ENCODE results near the gene OR2M4.
"Not testable (repeated sequence)": the region's sequence is repeated elsewhere in the genome, so short reads cannot be mapped to it uniquely, and the experiment has no call there.

OR2M4 gene, protein sequence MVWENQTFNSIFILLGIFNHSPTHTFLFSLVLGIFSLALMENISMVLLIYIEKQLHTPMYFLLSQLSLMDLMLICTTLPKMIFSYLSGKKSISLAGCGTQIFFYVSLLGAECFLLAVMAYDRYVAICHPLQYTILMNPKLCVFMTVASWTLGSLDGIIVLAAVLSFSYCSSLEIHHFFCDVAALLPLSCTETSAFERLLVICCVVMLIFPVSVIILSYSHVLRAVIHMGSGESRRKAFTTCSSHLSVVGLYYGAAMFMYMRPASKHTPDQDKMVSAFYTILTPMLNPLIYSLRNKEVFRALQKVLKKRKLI

DNA sequence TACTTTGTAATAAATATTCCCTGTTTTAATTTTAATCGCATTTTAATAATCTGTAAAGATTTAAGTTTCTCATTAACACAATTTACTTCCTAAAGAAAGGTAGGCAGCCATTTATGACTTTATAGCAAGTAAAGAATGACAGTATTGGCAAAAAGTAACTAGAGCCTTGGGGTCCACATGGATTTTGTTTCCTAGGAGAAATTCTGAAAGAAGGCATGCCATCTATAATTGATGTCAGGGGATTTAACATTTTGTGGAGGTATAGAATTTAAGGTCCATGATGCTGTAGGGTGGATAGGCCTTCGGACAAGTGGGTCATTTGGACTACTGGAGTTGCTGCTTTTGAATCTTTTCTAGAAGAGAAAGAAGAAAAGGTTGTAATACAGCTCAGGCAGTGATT, at the start of gene OR2M4:
Gene OR2M4 (plus strand): TSS at position 301 of the 400 bp plus-strand sequence. CDS start 7,512 bp downstream, outside the sequence.
- DNase-seq = no peak

DNA sequence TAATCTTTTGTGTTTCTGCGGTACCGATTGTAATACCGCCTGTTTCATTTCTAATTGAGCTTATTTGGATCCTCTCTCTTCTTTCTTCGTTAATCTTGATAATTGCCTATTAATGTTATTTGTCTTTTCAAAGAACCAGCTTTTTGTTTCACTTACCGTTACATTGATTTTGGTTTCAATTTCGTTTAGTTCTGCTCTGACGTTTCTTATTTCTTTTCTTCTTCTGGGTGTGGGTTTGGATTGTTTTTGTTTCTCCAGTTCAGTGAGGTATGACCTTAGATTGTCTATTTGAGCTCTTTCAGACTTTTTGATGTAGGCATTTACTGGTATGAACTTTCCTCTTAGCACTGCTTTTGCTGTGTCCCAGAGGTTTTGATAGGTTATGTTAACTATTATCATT, 47.2 kb upstream of the OR2M4 start:
- DNase-seq = no peak

DNA sequence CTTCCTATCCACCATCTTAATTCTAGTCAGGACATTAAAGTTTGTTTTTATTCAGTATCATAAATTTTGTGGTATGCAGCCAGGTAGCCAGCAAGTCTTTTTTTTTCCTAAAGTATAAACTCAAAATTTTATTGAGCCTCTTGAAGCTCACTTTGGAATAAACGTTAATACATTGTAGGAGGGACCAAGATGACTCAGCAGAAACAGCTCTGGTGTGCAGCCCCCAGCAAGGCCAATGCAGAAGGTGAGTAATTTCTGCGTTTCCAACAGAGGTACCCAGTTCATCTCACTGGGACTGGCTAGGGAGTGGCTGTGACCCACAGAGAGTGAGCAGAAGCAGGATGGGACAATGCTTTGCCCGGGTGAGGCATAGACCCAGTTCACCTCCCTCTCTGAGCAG, 43.9 kb upstream of the OR2M4 start:
- DNase-seq = no peak

DNA sequence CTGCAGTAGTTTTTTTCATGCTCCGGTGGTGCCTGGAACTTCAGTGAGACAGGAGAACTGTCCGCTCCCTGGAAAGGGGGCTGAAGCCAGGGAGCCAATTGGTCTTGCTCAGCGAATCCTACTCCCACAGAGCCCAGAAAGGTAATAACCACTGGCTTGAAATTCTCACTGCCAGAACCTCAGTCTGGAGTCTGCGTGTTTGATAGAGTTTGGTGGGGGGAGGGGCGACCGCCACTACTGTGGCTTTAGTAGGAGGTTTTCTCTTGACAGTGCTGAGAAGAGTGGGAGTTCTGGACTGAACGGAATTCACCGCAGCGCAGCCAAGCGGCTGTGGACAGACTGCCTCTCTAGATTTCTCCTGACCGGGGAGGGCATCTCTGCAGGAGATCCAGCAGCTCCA, 42.2 kb upstream of the OR2M4 start:
- no peak for DNase-seq

DNA sequence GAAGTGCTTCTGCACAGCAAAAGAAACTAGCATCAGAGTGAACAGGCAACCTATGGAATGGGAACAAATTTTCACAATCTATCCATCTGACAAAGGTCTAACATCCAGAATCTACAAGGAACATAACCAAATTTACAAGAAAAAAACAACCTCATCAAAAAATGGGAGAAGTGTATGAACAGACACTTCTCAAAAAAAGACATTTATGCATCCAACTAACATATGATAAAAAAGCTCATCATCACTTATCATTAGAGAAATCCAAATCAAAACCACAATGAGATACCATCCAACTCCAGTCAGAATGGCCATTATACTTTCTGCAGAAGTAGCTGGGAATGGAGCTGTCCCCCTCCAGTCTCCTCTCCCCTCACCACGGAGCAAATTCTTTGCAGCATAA, 37.1 kb upstream of the OR2M4 start:
- DNase-seq = no peak

DNA sequence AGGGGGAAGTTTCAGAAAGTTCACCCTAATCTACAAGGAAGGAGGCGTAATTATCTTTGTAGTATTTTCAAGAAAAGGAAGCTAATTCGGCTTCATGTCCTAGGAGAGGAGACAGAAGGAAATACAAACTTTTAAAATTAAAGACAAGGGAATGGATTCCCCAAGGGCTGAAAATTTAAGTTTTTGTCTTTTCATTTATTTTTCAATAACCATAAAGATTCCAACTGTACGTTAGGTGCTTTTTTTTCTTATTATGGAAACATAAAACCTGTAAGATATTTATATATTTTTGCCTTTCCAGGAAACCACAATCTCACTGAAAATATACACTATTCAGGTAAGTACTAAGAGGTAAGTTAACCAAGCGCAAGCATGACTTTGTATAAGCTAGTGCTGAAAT, 34.3 kb upstream of the OR2M4 start, which contains the start of gene OR2M3:
Gene OR2M3 (plus strand): TSS at position 301 of the 400 bp plus-strand sequence. CDS start 5,803 bp downstream, outside the sequence.
- DNase-seq = no peak

DNA sequence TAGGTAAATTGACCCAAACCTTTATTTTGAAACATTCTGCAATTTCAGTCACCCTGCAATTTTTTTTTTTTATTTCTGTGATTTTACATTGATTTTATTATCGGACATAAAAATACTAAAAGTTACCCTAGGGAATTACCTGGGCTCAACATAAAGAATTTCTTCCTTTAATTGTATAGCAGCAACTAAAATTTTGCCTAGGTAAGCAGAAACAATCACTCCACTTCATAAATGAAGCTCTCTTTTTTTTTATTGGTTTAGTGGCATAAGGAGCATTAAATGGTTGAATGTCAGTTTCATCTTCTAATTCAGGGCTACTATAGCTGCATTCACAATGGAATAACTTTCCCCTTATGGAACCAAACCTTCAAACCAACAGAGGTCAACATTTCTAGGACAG, 15.3 kb upstream of the OR2M4 start:
- no peak for DNase-seq

DNA sequence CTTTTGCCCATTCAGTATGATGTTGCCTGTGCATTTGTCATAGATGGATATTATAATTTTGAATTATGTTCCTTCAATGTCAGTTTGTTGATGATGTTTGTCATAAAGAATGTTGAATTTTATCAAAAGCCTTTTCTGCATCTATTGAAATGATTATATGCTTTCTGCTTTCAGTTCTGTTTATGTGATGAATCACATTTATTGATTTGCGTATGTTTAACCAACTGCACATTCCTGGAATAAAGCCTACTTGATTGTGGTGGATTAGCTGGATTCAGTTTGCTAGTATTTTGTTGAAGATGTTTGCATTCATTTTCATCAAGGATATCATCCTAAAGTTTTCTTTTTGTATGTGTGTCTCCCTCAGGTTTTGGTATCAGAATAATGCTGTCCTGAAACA, 5.7 kb upstream of the OR2M4 start:
- no peak for DNase-seq

DNA sequence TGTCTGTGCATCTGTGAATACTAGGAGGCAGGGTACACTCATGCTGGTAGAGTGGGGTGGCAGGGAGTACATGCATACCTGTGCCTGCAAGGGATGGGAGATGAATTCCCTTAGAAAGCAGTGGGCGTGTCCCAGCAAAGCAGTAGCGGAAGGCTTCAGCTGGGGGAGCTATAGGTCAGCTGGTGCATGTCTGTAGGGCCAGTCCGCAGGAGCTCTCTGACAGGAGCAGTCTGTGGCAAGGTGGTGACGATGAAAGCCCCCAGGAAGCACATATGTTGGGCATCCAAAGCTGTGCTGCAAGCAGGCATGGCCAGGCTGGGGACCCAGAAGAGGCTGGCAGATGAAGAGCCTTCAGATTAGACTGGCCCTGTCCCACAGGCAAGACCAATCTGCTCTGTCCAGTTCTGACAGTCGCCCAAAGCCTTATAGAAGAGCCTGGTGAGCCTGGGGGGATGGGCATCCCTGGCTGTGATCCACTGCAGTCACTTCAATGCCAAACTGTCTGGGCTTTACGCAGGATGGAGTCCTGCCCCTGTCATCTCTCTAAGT, 1.8 kb upstream of the OR2M4 start:
- no peak for DNase-seq

DNA sequence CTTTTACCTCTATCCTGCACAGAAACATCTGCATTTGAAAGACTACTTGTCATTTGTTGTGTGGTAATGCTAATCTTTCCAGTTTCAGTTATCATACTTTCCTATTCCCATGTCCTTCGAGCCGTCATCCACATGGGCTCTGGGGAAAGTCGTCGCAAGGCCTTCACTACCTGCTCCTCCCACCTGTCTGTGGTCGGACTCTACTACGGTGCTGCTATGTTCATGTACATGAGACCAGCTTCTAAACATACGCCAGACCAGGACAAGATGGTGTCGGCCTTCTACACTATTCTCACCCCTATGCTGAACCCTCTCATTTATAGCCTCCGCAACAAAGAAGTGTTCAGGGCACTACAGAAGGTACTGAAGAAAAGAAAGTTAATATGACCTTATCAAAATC, 8.3 kb downstream of the OR2M4 start:
- DNase-seq = no peak

DNA sequence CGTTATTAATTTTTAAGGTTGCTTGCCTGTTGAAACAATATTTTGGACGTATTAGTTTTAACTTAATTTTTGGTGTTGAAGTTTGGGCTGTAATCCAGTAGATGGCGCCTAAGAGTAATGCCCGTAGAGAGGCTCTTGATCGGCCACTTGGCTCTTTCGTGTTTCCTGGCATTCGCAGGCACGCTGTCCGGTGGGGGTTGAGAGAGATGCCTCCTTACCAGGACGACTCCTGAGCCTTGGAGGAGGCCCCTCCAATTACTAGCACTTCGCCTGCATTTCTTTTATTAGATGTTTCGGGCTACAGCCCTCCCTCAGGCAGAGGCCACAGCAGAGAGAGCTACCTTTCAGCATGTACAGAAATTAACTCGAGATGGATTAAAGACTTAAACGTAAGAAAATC, 12.0 kb downstream of the OR2M4 start:
- DNase-seq = peak in 1 of 2 experiments; percentile 1

DNA sequence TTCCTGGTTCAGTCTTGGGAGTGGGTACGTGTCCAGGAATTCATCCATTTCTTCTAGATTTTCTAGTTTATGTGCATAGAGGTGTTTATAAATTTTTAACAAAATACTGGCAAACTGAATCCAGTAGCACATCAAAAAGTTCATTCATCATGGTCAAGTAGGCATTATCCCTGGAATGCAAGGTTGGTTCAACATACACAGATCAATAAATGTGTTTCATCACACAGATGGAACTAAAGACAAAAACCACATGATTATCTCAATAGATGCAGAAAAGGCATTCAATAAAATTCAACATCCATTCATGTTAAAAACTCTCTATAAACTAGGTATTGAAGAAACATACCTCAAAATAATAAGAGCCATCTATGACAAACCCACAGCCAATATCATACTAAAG, 28.1 kb downstream of the OR2M4 start:
- not testable (repeated sequence) for DNase-seq

DNA sequence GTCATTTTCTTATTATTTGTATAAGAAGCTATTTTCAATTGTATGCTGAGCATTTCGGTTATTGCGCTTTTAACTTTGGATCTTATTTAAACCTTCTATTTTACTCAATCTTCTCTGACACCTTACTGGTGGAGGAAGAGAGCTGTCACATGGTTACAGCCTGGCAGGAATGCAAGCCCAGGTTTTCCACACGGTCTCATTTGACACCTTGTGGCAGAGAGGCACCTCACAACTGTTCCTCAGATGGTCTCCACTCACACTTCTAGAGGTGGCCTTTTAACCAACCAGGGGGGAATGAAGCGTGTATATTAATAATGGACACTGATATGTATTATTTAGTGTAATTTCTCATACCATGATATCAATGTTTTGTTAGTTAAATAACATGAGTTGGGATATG, 37.0 kb downstream of the OR2M4 start:
- DNase-seq = no peak

DNA sequence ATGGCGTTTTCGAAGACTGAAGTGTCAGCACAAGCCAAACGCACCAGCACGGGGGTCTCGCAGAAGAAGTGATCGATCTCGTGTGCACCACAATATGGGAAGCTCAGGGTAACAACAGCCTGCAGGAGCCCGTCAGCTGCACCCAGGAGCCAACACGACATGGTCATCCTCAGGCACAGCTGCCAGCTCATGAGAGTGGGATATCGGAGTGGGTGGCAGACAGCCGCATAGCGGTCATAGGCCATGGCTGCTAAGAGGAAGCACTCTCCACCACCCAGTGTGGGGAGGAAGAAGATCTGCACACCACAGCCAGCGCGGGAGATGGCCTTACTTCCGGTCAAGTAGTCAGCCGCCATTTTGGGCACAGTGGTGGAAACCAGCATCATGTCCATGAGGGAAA, 42.0 kb downstream of the OR2M4 start:
- not testable (repeated sequence) for DNase-seq

DNA sequence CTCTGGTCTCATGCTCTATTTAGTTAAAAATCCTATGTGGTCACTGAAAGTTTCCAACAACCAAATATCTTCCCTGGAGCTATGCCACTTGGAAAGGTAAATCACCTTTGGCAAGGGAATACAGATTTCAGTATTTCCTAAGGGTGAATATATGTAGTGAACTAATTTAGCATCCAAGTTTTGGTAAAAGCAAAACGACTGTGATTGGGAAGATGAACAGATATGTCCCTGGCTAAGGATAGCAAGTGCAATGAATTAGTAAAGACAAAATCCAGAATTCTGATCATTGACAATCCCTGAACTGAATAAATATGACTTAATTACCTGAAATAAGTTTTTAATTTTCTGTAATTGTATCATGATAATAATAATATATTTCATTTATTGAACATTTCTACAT, 46.7 kb downstream of the OR2M4 start, which contains the start of gene OR2T33:
Gene OR2T33 (minus strand): TSS at position 101 of the 400 bp plus-strand sequence. CDS start 4,162 bp downstream, outside the sequence.
- DNase-seq = no peak

DNA sequence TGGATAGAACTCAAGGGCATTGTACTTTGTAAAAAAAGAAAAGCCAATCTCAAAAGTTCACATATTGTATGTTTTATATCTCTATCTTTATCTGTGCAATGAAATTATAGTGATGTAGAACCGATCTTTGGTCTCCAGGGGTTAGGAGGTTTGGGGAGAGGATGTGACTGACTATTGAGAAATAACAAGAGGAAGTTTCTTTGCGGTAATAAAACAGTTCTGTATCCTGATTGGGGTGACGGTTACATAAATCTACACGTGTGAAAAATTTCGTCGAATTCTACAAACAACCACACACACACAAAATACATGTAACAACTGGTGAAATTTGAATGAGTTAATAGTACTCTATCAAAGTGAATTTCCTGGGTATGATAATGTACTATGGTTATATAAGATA, 57.2 kb downstream of the OR2M4 start:
- DNase-seq = no peak
